ENCODE data around the gene DPEP2.

GRCh38 chr16:68040506-68041288 is 41.4 kb upstream of the DPEP2 start:
- peak; percentile 96 for TF ChIP-seq CTCF (IDR thresholded peaks at IDR 0.05; ENCODE audit: borderline replicate concordance, extremely low read depth, low read length, poor library complexity, severe bottlenecking)
- TF ChIP-seq EZH2 (IDR thresholded peaks at IDR 0.05; ENCODE audit: borderline replicate concordance, low read depth, low read length, severe bottlenecking), result no peak

Measured in DND-41 (cell line).